ENCODE data around the gene MCF2L. TPM values are rescaled to one million over a fixed set of nuclear protein-coding genes. Genes with fewer than 3 reads are reported as not detected.

MCF2L gene
- total and polyA plus RNA-seq, 9 of the 15 experiments (the other 6 are each of a cell fraction or from before 2014, with no cell fraction given): 0.05 to 0.25 (median 0.18) TPM; not detected in 5

DNA sequence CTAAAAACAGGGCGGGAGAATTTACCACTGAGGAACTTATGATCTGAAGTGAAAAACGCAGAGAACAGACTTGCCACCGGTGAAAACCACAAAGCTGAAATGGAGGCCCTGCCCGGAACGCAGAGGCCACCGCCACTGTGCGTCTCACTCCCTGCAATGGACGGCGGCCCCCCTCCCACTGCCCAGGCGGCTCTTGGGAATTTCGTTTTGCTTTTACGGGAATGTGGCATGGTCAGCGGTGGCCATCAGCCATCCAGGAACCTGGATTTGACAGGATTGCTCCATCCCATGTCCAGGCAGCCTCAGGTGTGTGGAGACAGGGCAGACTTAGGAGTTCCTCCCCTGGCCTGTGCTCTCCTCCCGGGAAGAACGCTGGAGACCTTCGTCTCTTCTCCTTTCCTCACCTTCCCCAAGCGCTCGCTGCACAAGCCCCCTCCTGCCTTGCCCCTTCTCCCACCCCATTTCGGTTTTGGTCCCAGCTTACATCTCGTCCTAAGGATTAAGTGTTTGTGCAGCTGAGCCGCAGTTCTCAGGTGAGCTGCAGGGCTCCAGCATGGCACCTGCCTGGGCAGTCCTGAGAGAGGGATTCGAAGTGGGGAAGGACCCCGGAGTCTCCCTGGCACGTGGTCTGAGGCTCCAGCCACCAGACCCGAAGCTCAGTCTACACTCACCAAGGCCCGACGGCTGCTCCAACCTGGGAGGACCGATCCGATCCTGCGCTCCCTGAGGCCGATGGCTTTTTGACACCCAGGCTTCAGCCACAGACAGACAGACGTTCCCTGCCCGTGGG, 49.9 kb downstream of the MCF2L start (continued):
- no peak for TF ChIP-seq NEUROD1 (IDR thresholded peaks at IDR 0.05; ENCODE audit: borderline replicate concordance, low read depth, low read length, partially characterized antibody)
- TF ChIP-seq, protein P1, sequence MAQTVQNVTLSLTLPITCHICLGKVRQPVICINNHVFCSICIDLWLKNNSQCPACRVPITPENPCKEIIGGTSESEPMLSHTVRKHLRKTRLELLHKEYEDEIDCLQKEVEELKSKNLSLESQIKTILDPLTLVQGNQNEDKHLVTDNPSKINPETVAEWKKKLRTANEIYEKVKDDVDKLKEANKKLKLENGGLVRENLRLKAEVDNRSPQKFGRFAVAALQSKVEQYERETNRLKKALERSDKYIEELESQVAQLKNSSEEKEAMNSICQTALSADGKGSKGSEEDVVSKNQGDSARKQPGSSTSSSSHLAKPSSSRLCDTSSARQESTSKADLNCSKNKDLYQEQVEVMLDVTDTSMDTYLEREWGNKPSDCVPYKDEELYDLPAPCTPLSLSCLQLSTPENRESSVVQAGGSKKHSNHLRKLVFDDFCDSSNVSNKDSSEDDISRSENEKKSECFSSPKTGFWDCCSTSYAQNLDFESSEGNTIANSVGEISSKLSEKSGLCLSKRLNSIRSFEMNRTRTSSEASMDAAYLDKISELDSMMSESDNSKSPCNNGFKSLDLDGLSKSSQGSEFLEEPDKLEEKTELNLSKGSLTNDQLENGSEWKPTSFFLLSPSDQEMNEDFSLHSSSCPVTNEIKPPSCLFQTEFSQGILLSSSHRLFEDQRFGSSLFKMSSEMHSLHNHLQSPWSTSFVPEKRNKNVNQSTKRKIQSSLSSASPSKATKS (CRISPR knock-in tag; IDR thresholded peaks at IDR 0.05): no peak
- TF ChIP-seq SMARCC2 (IDR thresholded peaks at IDR 0.05; ENCODE audit: low read depth): no peak

DNA sequence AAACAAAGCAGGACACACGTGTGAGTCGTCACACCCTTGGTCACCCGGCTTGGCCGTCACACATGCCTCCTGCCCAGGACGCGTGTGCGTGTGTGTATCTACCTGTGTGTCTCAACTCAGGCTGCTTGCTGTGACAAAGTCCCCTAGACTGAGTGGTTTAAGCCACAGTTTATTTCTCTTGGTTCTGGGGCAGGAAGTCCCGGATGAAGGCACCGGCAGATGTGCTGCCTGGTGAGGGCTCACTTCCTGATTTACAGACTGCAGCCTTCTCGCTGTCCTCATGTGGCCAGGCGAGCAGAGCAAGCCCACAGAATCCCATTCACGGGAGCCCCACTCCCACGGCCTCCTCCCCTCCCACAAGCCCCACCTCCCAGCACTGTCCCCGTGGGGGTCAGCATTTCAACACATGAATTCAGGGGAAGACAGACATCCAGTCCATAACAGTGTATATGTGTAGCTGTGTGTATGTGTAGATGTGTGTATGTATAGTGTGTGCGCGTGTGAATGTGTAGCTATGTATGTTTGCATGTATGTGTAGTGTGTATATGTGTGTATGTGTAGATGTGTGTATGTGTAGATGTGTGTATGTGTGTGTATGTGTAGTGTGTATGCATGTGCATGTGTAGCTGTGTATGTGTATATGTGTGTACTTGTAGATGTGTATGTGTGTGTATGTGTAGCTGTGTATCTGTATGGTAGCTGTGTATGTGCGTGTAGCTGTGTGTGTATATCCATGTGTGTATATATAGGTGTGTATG, 51.5 kb downstream of the MCF2L start:
- Histone ChIP-seq H3K4me2 (ENCODE audit: insufficient read depth, low read length) (no peak overlapping the region), H3K27ac (ENCODE audit: extremely low read depth, low read depth, low read length) (no peak overlapping the region), H3K9me1 (ENCODE audit: control insufficient read depth, insufficient read depth, low read length) (no peaks in the 10 kb centered on the region), H3K79me2 (ENCODE audit: control insufficient read depth, insufficient read depth, low read length) (no peaks in the 10 kb centered on the region), H3K9ac (ENCODE audit: insufficient read depth in 1 of 2, low read depth in 2 of 2, low read length in 2 of 2) (no peak overlapping the region), H3K4me1 (replicated peaks in 1 of 2; ENCODE audit: control insufficient read depth in 2 of 2, insufficient read depth in 2 of 2, low read length in 2 of 2) (peaks cover 0 to 9% of the 10 kb centered on the region in 2 experiments; a peak in 2 of 5 replicates), H3K9me3 (replicated peaks; ENCODE audit: control insufficient read depth, insufficient read depth, low read depth, low read length) (no peaks in the 10 kb centered on the region), H3K4me3 (no peak overlapping the region), H3K36me3 (ENCODE audit: control insufficient read depth, insufficient read depth, low read length) (no peaks in the 10 kb centered on the region), H3K27me3 (ENCODE audit: control insufficient read depth in 2 of 2, insufficient read depth in 2 of 2, low read length in 2 of 2) (peaks cover 27 to 80% of the 10 kb centered on the region in 2 experiments; a peak in 4 of 5 replicates), H2AFZ (ENCODE audit: low read depth, low read length) (no peak overlapping the region), H4K20me1 (replicated peaks; ENCODE audit: control insufficient read depth, insufficient read depth, low read length) (peaks cover 12% of the 10 kb centered on the region; the same call in 1 of the 2 replicates)
- POLR2A ChIA-PET: interaction anchor here (1.0 kb wide), 1 partner anchor 9 kb away, joined by 3 read pairs; no protein-coding TSS in a partner anchor
- no peak for FAIRE-seq
- intact Hi-C loops (cut with micrococcal nuclease) (no loop called here), in situ Hi-C loops (cut with MboI) (no loop called here)
- no peak for DNase-seq (ENCODE audit: extremely low read depth in 1 of 4, low spot score in 3 of 4)
- ATAC-seq: no peak
- CTCF ChIA-PET (ENCODE audit: low intra/inter-chr PET ratio): no interaction called here
- WGBS (ENCODE audit: insufficient coverage, low coverage, missing lambda C conversion rate): 16% methylated on average over 15 of the region's 17 CpGs
- BruUV-seq (replicated peaks): no TSS peak
- no peak for TF ChIP-seq ZNF134 (CRISPR knock-in tag; conservative IDR thresholded peaks at IDR 0.05)
- no peak for TF ChIP-seq ZNF212 (CRISPR knock-in tag; IDR thresholded peaks at IDR 0.05)
- TF ChIP-seq, protein P2, sequence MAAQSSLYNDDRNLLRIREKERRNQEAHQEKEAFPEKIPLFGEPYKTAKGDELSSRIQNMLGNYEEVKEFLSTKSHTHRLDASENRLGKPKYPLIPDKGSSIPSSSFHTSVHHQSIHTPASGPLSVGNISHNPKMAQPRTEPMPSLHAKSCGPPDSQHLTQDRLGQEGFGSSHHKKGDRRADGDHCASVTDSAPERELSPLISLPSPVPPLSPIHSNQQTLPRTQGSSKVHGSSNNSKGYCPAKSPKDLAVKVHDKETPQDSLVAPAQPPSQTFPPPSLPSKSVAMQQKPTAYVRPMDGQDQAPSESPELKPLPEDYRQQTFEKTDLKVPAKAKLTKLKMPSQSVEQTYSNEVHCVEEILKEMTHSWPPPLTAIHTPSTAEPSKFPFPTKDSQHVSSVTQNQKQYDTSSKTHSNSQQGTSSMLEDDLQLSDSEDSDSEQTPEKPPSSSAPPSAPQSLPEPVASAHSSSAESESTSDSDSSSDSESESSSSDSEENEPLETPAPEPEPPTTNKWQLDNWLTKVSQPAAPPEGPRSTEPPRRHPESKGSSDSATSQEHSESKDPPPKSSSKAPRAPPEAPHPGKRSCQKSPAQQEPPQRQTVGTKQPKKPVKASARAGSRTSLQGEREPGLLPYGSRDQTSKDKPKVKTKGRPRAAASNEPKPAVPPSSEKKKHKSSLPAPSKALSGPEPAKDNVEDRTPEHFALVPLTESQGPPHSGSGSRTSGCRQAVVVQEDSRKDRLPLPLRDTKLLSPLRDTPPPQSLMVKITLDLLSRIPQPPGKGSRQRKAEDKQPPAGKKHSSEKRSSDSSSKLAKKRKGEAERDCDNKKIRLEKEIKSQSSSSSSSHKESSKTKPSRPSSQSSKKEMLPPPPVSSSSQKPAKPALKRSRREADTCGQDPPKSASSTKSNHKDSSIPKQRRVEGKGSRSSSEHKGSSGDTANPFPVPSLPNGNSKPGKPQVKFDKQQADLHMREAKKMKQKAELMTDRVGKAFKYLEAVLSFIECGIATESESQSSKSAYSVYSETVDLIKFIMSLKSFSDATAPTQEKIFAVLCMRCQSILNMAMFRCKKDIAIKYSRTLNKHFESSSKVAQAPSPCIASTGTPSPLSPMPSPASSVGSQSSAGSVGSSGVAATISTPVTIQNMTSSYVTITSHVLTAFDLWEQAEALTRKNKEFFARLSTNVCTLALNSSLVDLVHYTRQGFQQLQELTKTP (IDR thresholded peaks at IDR 0.05; ENCODE audit: low read depth in 1 of 2, partially characterized antibody in 2 of 2): no peak
- TF ChIP-seq, protein P3, sequence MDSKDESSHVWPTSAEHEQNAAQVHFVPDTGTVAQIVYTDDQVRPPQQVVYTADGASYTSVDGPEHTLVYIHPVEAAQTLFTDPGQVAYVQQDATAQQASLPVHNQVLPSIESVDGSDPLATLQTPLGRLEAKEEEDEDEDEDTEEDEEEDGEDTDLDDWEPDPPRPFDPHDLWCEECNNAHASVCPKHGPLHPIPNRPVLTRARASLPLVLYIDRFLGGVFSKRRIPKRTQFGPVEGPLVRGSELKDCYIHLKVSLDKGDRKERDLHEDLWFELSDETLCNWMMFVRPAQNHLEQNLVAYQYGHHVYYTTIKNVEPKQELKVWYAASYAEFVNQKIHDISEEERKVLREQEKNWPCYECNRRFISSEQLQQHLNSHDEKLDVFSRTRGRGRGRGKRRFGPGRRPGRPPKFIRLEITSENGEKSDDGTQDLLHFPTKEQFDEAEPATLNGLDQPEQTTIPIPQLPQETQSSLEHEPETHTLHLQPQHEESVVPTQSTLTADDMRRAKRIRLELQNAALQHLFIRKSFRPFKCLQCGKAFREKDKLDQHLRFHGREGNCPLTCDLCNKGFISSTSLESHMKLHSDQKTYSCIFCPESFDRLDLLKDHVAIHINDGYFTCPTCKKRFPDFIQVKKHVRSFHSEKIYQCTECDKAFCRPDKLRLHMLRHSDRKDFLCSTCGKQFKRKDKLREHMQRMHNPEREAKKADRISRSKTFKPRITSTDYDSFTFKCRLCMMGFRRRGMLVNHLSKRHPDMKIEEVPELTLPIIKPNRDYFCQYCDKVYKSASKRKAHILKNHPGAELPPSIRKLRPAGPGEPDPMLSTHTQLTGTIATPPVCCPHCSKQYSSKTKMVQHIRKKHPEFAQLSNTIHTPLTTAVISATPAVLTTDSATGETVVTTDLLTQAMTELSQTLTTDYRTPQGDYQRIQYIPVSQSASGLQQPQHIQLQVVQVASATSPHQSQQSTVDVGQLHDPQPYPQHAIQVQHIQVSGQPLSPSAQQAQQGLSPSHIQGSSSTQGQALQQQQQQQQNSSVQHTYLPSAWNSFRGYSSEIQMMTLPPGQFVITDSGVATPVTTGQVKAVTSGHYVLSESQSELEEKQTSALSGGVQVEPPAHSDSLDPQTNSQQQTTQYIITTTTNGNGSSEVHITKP (IDR thresholded peaks at IDR 0.05; ENCODE audit: partially characterized antibody): peak; percentile 46

Measured in K562 (cell line).